NCI-H510A treated with DMSO at 0.1 percent for 48 hours (cell line): ENCODE measurements around the gene PMS2.
A peak's percentile ranks its signal among the peaks of the same experiment; 100 is the strongest.
"Not testable (repeated sequence)": the region's sequence is repeated elsewhere in the genome, so short reads cannot be mapped to it uniquely, and the experiment has no call there.

Experiments
- DNase-seq: peaks from one replicate; lab custom pipeline; 2025; lab: John Stamatoyannopoulos, UW

Gene PMS2

DNA sequence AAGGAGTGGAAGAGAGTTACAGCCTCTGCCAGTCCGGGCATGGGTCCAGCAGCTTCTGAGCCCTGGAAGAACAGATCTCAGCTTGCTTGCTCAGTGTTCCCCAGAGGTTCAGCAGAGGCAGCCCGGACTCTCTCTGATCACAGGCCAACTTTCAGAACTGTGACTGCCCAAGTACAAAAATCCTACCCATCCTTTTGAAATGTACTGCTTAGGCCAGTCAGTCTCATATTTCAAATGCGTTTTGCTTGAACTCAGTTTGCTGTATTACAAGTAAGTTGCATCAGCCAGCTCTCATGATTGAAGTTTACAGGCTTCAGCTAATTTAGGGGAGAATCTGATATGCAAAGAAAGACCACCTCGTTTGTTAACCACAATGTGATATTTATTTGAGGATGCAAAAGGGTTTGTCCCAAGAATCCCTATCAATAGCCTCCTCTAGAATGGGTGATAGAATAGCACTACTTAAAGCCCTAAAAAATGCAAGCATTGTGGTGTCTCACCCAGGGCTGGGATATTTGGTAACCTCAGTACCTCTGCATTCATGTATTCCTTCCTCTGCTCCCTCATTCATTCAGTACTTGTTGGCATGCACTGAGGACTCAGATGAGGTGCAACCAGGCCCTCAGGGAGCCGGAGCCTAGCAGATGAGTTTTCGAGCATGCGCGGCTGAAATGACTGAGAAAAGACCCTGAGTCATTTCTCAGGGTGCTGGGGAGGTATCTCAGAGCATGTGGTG is 7.2 kb upstream of the PMS2 start:
- DNase-seq, result peak; percentile 35

DNA sequence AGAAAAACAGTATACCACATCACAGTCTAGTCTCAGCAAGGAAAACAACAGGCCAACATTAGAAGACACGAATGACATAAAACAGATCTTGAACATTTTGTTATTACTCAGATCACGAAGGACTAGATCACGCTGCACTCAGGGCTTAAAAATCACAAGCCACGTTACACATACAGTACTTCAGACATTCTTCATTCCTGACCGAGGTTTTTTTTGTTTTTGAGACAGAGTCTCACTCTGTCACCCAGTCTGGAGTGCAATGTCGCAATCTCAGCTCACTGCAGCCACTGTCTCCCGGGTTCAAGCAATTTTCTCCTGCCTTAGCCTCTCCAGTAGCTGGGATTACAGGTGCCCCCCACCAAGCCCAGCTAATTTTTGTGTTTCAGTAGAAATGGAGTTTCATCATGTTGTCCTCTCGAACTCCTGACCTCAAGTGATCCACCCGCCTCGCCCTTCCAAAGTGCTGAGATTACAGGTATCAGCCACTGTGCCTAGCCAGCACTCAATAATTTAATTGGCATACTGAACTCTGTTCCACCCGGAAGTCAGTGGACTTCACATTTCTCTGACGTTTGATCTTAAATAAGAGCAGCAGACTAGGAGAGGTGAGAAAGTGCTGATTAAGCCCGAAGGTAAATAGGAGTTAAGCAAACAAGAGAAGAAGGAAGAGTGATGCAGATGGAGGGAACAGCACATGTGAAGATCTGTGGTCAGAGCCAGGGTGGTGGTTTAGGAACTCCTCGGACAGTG is 3.7 kb upstream of the PMS2 start:
- DNase-seq, result no peak

DNA sequence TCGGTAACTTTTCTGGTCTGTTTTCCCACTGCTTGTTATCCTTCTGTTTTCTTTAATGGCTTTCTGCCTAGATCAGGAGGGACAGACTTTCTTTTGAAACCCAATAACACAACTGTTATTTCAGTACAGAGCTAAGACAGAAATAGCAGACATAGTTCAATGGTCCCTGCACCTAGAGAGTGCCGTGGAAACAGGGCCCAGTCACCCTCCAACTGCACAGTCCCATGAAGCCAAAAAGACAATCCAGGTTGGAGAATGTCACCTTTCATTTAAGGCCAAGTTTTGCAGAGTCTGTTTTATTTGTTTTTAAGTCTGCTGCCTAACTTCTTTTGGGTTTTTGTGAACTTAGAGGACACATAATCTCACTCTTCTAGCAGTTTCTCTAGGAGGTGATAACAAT is 2.7 kb upstream of the PMS2 start:
- no peak for DNase-seq

DNA sequence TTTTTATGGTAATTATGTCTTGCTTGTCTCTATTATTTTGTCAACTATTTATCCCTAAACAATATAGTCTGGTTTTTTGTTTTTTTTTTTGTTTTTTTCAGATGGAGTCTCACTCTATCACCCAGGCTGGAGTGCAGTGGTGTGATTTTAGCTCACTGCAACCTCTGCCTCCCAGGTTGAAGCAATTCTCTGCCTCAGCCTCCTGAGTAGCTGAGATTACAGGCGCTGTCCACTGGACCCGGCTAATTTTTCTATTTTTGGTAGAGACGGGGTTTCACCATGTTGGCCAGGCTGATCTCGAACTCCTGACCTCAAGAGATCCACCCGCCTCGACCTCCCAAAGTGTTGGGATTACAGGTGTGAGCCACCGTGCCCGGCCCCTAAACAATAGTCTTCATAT is 1.5 kb upstream of the PMS2 start:
- not testable (repeated sequence) for DNase-seq

DNA sequence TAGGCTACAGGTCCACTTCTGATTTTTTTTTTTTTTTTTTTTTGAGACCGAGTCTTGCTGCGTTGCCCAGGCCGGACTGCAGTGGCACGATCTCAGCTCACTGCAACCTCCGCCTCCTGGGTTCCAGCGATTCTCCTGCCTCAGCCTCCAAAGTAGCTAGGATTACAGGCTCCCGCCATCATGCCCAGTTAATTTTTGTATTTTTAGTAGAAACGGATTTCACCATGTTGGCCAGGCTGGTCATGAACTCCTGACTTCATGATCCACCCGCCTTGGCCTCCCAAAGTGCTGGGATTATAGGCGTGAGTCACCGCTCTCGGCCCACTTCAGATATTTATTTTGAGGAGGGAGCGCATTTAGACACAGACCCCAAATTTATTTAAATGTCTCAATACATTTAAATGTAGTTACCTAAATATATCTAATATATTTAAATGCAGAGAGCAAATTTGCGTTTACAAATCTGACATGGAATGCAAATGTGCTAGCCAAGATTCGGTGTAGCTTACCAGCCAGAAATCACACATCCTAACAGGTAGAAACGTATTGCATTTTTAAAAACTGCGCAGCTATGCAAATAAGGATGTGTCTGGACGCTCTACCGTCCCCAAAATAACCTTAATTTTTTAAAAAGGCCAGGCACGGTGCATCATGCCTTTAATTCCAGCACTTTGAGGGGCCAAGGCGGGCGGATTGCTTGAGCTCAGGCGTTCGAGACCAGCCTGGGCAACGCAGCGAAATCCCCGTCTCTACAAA is 836 bp downstream of the PMS2 start:
- DNase-seq, result not testable (repeated sequence)

DNA sequence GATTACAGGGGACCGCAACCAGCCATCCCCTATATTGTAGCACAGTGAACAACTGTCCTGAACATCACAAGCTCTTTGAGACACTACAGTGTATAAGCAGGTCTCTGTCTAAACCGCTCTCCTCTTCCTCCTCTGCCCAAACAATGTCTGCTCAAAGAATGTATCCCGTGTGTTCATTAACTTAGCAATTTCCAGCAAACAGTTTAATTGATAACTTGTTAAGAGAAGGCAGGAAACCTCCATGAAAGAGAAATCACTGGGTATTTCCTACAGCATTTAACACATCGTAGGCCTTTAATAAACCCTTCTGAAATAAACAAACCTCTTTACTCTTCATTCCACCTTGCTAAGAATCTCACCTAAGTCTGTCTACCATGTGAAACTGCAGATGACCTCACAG is 1.5 kb downstream of the PMS2 start:
- no peak for DNase-seq

DNA sequence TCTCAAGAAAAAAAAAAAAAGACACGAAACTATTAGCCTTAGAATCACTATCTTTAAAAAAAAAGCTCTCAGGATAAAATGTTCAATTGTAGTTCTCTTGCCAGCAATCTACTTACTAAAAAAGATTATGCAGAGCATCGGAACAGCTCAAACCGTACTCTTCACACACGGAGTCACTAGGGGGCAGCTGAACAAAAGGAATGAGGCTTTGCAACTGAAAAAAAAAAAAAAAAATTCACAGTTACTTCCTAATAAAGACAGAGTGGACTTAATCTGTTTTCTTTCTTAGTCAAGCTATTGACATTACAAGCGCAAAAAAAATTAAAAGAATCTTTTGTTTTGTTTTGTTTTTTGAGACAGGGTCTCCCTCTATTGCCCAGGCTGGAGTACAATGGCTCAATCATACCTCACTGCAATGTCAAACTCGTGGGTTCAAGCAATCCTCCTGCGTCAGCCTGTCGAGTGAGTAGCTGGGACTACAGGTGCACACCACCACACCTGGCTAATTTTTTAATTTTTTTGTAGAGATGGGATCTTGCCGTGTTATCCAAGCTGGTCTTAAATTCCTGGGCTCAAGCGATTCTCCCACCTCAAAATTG is 11.5 kb downstream of the PMS2 start:
- peak; percentile 37 for DNase-seq

DNA sequence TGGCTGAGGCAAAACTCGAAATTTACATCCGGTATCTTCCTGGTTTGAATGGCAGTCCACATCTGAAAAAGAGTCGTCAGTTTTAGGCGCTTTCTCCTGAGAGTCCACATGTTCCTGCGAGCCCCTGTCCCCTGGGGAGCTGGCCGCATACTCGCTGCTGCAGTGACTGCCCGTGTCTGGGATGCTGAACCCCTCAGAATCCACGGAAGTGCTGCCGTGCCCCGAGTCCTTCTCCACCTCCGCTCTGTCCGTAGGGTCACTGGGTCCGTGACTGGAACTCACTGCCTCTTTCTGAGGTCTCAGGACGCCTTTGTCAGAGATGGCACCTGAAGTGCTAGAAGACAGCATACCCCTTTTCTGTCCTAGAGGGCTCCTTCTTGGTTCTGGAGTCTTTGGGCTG is 21.8 kb downstream of the PMS2 start:
- not testable (repeated sequence) for DNase-seq

DNA sequence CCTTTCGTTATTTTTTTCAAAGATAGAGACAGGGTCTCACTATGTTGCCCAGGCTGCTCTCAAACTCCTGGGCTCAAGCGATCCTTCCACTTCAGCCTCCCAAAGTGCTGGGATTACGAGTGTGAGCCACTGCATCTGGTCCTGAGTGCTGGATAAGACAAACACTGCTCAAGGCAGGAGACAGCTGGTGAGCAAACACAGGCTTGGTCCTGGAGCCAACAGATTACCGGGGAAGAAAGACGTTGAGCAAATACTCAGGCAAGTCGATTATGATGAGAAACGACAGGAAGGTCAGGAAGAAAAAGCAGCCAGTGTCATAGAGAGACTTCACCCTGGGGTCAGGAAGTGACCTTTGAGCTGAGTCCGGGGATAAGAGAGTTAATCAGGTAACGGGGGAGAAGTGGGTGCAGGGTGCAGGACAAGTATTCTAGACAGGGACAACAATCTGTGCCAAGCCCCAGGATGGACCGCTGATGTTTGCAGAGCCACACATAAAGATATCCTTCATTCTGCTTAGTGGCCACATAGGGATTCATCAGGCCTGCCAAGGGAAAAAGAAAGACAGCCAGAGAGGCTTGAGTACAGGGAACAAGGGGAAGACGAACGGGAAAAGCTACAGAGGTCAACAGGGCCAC is 29.1 kb downstream of the PMS2 start:
- DNase-seq, result not testable (repeated sequence)

DNA sequence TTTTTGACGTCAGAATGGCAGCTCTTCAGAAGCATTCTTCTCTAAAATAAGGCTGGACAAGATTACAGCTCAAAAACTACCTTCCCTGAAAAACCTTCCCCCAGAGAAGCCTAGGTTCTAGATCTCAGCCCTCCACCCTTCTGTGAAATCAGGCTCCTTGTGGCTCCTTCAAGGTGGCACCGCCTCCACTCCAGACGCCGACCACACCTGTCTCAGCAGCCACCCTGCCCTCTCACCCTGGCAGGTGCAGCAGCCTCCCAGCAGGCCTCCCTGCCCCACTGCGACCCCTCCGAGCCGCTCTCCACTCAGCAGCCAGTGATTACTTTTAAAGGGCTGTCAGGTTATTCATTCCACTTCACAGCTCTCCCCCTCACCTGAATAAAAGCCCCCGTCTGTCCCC is 35.3 kb downstream of the PMS2 start:
- not testable (repeated sequence) for DNase-seq

DNA sequence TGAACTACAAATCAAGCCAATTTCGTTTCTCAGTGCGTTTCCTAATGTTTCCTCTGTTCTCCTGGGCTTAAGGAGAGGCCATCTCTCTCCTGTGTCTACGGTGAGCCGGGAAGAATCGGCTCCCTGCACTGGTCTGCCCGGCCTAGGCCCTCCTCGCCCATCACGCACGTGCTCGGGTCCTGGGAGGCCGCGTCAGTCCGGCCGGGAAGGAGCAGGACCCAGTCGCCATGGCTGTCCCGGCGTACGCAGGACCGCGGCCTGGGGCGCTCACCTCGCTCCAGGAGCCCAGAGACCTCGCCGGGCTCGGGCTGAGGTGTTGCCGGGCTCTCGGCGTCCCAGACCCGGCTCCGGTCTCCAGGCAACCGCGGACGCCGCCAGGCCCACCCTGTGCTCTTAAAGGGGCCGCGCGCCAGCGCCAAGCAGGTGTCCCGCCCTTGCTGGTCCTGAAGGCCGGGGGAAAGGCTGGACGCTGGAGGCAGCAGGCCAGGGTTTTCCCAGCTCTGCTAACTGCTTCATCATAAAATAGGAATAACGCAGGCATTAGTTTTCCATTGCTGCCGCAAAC is 38.4 kb downstream of the PMS2 start, which contains the start of gene RSPH10B:
RSPH10B (minus strand) TSS at position 343 of the 565 bp plus-strand sequence. CDS start 3,573 bp downstream, outside the sequence.
- not testable (repeated sequence) for DNase-seq

DNA sequence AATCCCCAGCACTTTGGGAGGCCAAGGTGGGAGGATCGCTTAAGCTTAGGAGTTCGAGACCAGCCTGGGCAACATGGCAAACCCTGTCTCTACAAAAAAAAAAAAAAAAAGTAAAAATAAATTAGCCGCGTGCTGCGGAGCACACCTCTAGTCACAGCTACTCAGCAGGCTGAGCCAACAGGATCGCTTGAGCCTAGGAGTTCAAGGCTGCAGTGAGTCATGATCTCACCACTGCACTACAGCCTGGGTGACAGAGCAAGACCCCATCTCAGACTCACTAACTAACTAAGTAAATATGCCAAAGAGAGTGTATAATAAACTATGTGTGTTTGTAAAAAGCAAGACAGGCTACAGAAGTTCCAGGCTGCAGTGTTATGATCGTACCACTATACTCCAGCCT is 45.0 kb downstream of the PMS2 start:
- DNase-seq, result not testable (repeated sequence)

DNA sequence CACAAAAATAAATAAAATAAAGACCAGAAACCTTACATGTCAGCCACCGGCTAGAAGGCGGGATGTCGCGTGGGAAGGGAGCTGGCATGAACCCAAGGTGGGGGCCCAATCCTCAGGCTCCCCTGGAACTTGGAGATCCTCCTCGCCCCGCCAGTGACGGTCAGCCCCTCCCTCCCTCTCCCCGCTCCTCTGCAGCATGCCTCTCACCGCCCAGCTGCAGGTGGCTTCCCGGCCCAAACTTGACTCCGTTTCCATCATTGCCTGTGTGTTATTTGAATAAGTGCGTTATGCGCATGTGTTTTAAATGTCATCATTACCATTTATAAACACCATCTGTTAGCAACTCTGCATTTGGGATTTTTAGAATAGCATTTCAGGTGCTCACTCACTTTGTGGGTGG is 45.6 kb downstream of the PMS2 start:
- DNase-seq, result not testable (repeated sequence)

DNA sequence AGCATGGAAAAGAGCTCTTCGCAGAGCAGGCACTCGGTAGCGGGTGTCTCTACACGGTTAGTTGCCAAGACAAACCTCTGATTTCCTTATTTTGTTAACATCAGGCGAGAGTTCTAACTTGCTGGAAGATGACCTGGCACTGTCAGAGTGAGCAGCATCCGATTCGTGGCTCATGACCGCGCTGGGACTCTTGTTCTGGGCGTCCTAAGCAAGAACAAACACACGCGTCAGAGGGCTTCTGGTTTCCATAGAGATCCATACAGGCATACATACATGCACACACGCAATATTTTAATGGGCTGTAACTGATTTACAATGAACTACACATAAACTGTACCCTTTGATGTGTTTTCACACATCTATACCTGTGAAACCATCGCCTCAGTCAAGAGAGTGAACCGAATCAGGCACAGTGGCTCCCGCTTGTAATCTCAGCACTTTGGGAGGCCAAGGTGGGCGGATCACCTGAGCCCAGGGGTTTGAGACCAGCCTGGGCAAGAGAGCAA is 73.9 kb downstream of the PMS2 start:
- not testable (repeated sequence) for DNase-seq

DNA sequence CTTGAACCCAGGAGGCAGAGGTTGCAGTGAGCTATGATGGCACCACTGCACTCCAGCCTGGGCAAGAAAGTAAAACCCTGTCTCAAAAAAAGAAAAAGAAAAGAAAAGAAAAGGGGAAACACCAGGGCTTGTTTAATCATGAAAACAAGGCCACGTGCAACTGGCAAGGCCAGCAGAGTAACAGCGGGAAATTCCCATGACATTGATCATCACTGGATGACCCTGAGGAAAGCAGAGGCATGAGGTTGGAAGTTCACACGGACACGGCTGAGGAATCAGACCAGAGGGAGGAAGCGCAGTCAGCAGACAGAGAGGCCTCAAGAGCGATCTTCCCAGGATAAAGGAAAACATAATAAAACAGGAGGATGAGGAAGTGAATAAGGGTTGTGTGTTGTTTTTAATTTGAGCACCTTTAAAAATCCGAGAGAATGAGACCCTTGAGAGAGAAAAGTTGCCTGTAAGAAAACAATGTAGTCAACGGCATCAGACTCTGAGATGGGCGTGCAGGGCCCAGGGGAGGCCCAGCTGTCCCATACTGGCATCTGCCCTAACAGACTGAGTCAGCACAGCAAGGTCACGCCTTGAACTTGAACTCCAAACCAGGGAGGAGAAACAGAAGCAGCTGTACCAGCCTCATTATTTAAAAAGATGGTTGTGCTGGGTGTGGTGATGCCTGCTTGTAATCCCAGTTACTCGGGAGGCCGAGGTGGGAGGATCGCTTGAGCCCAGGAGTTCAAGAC is 76.8 kb downstream of the PMS2 start:
- DNase-seq, result not testable (repeated sequence)

DNA sequence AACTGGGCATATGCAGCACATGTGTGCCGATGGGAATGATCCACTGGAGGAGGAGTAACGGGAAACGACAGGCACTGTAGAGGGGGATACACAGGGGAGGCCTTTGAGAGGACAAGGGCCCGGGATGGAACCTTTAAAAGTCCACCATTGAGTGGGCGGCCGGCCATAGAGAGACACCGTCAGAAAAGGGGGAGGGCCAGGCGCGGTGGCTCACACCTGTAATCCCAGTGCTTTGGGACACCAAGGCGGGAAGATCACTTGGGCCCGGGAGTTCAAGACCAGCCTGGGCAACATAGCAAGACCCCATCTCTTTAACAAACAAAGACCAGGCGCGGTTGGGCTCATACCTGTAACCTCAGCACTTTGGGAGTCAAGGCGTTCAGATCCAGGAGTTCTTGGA is 77.6 kb downstream of the PMS2 start:
- DNase-seq, result not testable (repeated sequence)

DNA sequence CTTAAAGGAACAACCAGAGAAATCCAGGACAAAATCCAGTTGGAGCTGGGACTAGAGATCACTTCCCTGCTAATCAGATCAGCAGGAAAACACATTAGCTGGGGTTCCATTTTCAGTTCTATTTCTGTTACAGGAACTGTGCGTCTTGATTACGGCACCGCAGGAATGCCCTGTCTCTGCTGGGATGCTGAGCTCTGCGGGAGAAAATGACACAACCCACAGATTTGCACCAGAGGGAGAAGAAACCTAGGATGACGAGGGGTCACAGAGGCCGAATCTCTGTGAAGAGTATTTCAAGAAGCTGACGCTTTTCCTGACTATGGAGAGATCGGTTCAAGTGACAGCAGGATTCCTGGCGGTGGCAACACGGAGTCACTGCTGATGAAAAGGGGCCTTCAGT is 78.6 kb downstream of the PMS2 start:
- DNase-seq, result not testable (repeated sequence)

DNA sequence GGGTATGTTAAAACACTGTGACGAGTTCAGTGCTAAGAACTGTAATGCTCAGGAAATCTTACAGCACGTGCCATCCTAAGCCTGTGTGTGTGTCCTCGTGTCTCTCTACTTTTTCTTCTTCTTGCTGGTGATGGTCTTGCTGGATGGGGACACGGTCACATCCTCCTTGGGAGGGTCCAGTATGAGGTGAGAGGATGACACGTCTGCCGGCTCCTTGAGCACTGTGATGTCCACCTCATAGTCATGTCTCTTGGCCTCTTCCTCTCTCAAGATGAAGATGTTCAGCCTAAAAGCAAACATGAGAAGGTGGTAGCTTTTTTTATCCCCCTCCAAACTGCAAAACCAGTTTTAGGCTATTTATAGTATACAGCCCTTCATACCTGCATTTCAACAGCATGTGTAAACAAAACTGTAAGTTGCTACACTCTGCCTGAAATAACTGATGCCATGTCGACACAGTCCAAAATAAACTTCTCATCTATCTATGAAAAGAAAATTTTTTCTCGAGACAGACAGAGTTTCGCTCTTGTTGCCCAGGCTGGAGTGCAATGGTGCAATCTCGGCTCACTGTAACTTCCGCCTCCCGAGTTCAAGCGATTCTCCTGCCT is 82.5 kb downstream of the PMS2 start:
- not testable (repeated sequence) for DNase-seq

DNA sequence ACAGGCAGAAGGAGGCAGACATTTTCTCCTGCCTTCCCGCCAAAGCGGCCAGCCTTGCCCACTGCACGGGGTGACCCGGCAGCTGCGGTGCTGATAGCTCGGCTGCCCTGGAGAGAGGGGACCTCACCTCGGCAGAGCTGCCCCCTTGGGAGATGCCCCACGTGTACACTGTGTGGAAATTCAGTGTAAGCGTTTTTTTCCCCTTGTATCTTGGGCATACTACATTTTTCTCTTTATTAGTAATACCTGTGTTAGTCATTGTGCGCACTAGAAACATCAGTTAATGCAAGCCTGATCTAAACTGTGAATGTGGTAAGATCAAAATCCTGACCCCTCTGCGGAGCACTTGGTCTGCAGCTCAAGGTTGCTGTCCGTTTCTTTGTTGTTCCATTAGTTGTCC is 84.2 kb downstream of the PMS2 start:
- not testable (repeated sequence) for DNase-seq

DNA sequence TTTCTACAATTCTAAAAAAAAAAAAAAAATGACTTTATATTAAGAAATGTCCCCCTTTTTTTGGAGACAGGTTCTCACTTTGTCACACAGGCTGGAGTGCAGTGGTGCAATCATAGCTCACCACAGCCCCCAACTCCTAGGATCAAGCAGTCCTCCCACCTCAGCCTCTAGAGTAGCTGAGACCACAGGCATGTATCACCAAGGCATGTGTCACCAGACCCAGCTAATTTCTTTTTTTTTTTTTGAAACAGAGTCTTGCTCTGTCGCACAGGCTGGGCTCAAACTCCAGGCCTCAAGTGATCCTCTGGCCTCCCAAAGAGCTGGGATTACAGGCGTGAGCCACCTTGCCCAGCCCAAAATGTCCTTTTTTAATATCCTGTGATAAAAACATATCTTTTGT is 84.7 kb downstream of the PMS2 start:
- not testable (repeated sequence) for DNase-seq
